Measurements from ENCODE around the gene RFX4. TPM values are rescaled to one million over a fixed set of nuclear protein-coding genes. Genes with fewer than 3 reads are reported as not detected.

The RFX4 gene
- total and polyA plus RNA-seq, 9 of the 15 experiments (the other 6 are each of a cell fraction or from before 2014, with no cell fraction given), result not detected

- no peak for TF ChIP-seq ETV6 (IDR thresholded peaks at IDR 0.05; ENCODE audit: borderline replicate concordance in 1 of 2, low read depth in 2 of 2, low read length in 1 of 2)
- no peak for TF ChIP-seq ETV6 (CRISPR knock-in tag; IDR thresholded peaks at IDR 0.05; ENCODE audit: borderline replicate concordance)
- no peak for TF ChIP-seq ASH1L (IDR thresholded peaks at IDR 0.05; ENCODE audit: borderline replicate concordance, low read depth, partially characterized antibody)
- no peak for TF ChIP-seq KDM1A (IDR thresholded peaks at IDR 0.05)
- no peak for TF ChIP-seq RBM25 (IDR thresholded peaks at IDR 0.05; ENCODE audit: low read depth, low read length, severe bottlenecking)
- no peak for TF ChIP-seq HNRNPL (IDR thresholded peaks at IDR 0.05; ENCODE audit: low read depth, low read length)
- TF ChIP-seq RFX1 (IDR thresholded peaks at IDR 0.05), result peak; percentile 95
- TF ChIP-seq RAD21 (CRISPR knock-in tag; conservative IDR thresholded peaks at IDR 0.05 in 1 of 2, IDR thresholded peaks at IDR 0.05 in 1 of 2), result peak in 1 of 2 experiments; percentile 20; a peak in 1 of 4 replicates
- no peak for TF ChIP-seq ARID2 (IDR thresholded peaks at IDR 0.05)
- no peak for TF ChIP-seq ETV1 (tag; conservative IDR thresholded peaks at IDR 0.05; ENCODE audit: low read depth)
- no peak for TF ChIP-seq DNMT1 (IDR thresholded peaks at IDR 0.05)
- no peak for TF ChIP-seq SMARCB1 (IDR thresholded peaks at IDR 0.05; ENCODE audit: insufficient read length, low read depth)
- no peak for TF ChIP-seq SFPQ (IDR thresholded peaks at IDR 0.05; ENCODE audit: low read depth, low read length)
- peak in 1 of 2 experiments; percentile 43; a peak in 1 of 4 replicates for TF ChIP-seq CSDE1 (IDR thresholded peaks at IDR 0.05)
- no peak for TF ChIP-seq ZFP36 (IDR thresholded peaks at IDR 0.05; ENCODE audit: low read depth, low read length, partially characterized antibody)
- no peak for TF ChIP-seq ELF1 (tag; IDR thresholded peaks at IDR 0.05)
- no peak for TF ChIP-seq MTA2 (IDR thresholded peaks at IDR 0.05; ENCODE audit: low read depth)
- no peak for TF ChIP-seq SLC30A9 (CRISPR knock-in tag; IDR thresholded peaks at IDR 0.05)
These were observed 18.2 kb downstream of the RFX4 start (continued) for GRCh38 chr12:106601031-106601430.
